ENCODE measurements around the gene RTCB. TPM values are rescaled to one million over a fixed set of nuclear protein-coding genes. Genes with fewer than 3 reads are reported as not detected.

RTCB gene
- total RNA-seq, 1 donor from 2014 or later: 165 TPM

DNA sequence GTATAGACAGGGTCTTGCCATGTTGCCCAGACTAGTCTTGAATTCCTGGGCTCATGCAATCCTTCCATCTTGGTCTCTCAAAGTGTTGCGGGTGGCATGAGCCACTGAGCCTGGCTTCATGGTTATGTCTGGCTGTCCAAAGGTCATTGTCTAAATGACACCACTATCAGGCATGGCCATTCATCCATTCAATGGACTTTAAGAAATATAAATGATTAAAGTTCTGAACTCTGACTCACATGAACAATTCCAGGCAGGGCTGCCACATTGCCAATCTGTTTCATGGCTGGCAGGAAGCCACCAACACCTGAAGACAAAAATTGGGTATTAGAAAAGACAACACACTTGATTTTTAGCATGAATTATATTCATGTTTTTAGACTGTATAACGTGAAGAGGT lies 4.1 kb downstream of the RTCB start:
- TF ChIP-seq, protein P1, sequence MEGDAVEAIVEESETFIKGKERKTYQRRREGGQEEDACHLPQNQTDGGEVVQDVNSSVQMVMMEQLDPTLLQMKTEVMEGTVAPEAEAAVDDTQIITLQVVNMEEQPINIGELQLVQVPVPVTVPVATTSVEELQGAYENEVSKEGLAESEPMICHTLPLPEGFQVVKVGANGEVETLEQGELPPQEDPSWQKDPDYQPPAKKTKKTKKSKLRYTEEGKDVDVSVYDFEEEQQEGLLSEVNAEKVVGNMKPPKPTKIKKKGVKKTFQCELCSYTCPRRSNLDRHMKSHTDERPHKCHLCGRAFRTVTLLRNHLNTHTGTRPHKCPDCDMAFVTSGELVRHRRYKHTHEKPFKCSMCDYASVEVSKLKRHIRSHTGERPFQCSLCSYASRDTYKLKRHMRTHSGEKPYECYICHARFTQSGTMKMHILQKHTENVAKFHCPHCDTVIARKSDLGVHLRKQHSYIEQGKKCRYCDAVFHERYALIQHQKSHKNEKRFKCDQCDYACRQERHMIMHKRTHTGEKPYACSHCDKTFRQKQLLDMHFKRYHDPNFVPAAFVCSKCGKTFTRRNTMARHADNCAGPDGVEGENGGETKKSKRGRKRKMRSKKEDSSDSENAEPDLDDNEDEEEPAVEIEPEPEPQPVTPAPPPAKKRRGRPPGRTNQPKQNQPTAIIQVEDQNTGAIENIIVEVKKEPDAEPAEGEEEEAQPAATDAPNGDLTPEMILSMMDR (IDR thresholded peaks at IDR 0.05; ENCODE audit: insufficient read depth, low read length, severe bottlenecking): no peak
- Histone ChIP-seq H3K27me3 (ENCODE audit: control insufficient read depth, insufficient read depth, low read length) (no peaks in the 10 kb centered on the region), H3K4me3 (ENCODE audit: low read depth, low read length) (no peak overlapping the region), H3K36me3 (ENCODE audit: control insufficient read depth, insufficient read depth, low read length) (peaks cover 21% of the 10 kb centered on the region)
- FAIRE-seq (no peak), DNase-seq (ENCODE audit: low read depth) (no peak)

DNA sequence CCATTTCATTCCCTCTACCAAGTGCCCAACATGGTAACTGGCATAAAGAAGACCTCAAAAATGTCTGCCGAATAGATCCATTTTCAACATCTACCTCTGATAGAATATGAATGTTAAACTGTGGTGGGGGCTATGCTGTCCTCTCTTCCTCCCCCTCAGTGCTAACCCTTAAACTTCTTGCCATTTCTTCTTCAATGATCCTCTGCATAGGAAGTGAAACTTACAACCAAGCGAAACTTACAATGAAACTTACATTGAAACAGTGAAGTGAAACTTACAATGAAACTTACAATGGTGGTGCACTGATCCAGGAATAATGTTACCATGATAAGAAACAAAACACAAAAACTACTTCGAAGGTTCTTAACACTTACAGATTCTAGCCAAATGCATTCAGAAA lies 4.7 kb downstream of the RTCB start:
- TF ChIP-seq, protein P1 (IDR thresholded peaks at IDR 0.05; ENCODE audit: insufficient read depth, low read length, severe bottlenecking): no peak
- peaks cover 21% of the 10 kb centered on the region for H3K36me3 ChIP-seq (ENCODE audit: control insufficient read depth, insufficient read depth, low read length)
- no peak for DNase-seq (ENCODE audit: low read depth)
- H3K27me3 ChIP-seq (ENCODE audit: control insufficient read depth, insufficient read depth, low read length): no peaks in the 10 kb centered on the region
- no peak overlapping the region for H3K4me3 ChIP-seq (ENCODE audit: low read depth, low read length)
- FAIRE-seq: no peak

DNA sequence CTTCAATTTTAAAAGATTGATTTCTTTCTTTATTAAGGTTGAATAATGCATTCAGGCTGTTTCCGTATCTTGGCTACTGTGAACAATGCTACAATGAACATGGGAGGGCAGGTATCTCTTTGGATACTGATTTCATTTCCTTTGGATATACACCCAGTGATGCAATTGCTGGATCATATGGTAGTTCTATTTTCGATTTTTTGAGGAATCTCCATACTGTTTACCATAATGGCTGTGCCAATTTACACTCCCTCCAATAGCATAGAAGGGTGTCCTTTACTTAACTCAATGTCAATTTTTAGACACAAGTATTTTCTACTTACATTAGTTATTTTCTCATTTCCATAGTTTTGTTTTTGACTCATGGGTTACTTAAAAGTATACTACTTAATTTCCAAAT lies 8.0 kb downstream of the RTCB start:
- Histone ChIP-seq H3K36me3 (ENCODE audit: control insufficient read depth, insufficient read depth, low read length) (peaks cover 29% of the 10 kb centered on the region), H3K4me3 (ENCODE audit: low read depth, low read length) (no peak overlapping the region), H3K27me3 (ENCODE audit: control insufficient read depth, insufficient read depth, low read length) (no peaks in the 10 kb centered on the region)
- TF ChIP-seq, protein P1 (IDR thresholded peaks at IDR 0.05; ENCODE audit: insufficient read depth, low read length, severe bottlenecking): no peak
- no peak for FAIRE-seq
- DNase-seq (ENCODE audit: low read depth): no peak

DNA sequence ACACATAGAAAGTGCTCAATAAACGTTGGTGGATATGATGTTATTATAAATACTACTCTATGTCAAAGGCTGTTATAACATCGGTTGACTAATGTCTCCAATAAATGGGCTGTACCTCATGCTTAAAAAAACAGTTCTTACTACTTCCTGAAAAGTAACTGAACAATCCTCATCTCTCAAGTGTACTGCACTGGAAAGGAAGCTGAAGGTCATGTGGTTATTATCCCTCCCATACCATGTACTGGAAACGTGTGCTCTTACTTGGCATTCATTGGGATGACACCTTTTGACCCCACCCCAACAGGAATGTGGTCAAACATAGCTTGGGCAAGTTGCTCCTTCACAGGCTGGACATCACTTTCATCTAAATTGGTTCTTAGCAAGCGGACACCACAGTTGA lies 10.6 kb downstream of the RTCB start:
- DNase-seq (ENCODE audit: low read depth): no peak
- H3K27me3 ChIP-seq (ENCODE audit: control insufficient read depth, insufficient read depth, low read length): no peaks in the 10 kb centered on the region
- TF ChIP-seq, protein P1 (IDR thresholded peaks at IDR 0.05; ENCODE audit: insufficient read depth, low read length, severe bottlenecking): no peak
- no peak for FAIRE-seq
- H3K4me3 ChIP-seq (ENCODE audit: low read depth, low read length): no peak overlapping the region
- peaks cover 25% of the 10 kb centered on the region for H3K36me3 ChIP-seq (ENCODE audit: control insufficient read depth, insufficient read depth, low read length)

DNA sequence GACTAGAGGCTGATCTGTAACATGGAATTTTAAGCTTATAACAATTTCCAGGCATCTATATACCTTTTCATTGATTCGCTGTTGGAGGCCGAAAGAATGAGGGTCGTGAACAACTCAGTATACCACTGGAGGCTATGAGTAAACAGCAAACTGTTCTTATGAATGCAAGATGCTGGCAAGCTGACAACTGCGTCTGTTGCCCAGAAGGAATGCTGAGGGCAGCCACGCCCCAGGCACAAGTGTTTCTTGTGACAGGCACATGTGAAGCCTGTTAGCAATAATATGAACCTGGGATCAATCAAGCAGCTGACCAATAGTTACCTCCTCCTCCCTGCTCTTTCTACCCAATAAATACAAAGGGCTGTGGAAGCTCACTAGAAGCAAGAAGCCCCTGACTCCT lies 15.3 kb downstream of the RTCB start:
- DNase-seq (ENCODE audit: low read depth): peak; percentile 30
- Histone ChIP-seq H3K4me3 (ENCODE audit: low read depth, low read length) (no peak overlapping the region), H3K27me3 (ENCODE audit: control insufficient read depth, insufficient read depth, low read length) (no peaks in the 10 kb centered on the region), H3K36me3 (ENCODE audit: control insufficient read depth, insufficient read depth, low read length) (peaks cover 34% of the 10 kb centered on the region)
- TF ChIP-seq, protein P1 (IDR thresholded peaks at IDR 0.05; ENCODE audit: insufficient read depth, low read length, severe bottlenecking): no peak
- FAIRE-seq: peak; percentile 60

DNA sequence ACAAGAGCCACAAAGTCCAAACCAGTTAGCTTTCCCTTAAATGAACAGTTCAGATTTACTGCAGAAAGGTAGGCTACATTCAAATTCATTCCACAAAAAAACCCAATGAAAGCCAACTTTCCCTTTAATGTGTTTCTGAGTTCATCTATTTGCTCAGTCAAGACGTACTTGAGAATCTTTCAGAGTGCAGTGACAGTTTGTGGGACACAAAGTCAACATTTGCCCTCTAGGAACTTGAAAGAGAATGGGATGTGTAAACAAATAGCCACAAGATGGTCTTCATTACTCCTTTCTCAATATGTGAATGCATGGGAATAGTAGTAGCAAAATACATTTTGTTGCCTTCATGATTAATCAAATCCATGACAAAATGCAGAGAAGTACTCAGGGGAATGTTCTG lies 15.8 kb downstream of the RTCB start:
- peaks cover 30% of the 10 kb centered on the region for H3K36me3 ChIP-seq (ENCODE audit: control insufficient read depth, insufficient read depth, low read length)
- H3K4me3 ChIP-seq (ENCODE audit: low read depth, low read length): no peak overlapping the region
- no peak for DNase-seq (ENCODE audit: low read depth)
- FAIRE-seq: peak; percentile 36
- H3K27me3 ChIP-seq (ENCODE audit: control insufficient read depth, insufficient read depth, low read length): no peaks in the 10 kb centered on the region
- TF ChIP-seq, protein P1 (IDR thresholded peaks at IDR 0.05; ENCODE audit: insufficient read depth, low read length, severe bottlenecking): no peak

Data from bronchial epithelial cell (primary cell).